Heart right ventricle (tissue), 16 donors: ENCODE results near the gene ZNF841. TPM values are rescaled to one million over a fixed set of nuclear protein-coding genes. Genes with fewer than 3 reads are reported as not detected.
A peak's percentile ranks its signal among the peaks of the same experiment; 100 is the strongest.

Experiments
- ATAC-seq, 8 donors: fragments of 200-7000 bp; cut with Tn5 transposase; one replicate each; pipeline ENCODE4 v1.9.1; 2020; ENCODE audit warnings: mild to moderate bottlenecking in 8 of 8, moderate library complexity in 8 of 8, moderate number of reproducible peaks in 1 of 8
- DNase-seq, 2 donors: peaks; one replicate each; pipeline ENCODE4 v3.0.0-alpha.2; 2020
- H3K27ac ChIP-seq, 10 donors: fragments of 200-600 bp; sonication (generic) in 2 of 10; one replicate each; pipeline versions ENCODE4 v1.5.0 to v1.8.0; 2020 to 2022; ENCODE audit warnings: mild to moderate bottlenecking in 3 of 10
- H3K27me3 ChIP-seq, 7 donors: fragments of 200-600 bp; one replicate each; pipeline ENCODE4 v1.8.0; 2021 to 2022; ENCODE audit warnings: mild to moderate bottlenecking in 2 of 7
- H3K36me3 ChIP-seq, 9 donors: fragments of 200-600 bp; sonication (generic) in 1 of 9; one replicate each; pipeline versions ENCODE4 v1.5.0 to v1.8.0; 2020 to 2022; ENCODE audit warnings: mild to moderate bottlenecking in 2 of 9
- H3K4me1 ChIP-seq, 9 donors: fragments of 200-600 bp; sonication (generic) in 1 of 9; one replicate each; pipeline versions ENCODE4 v1.5.0 to v1.8.0; 2020 to 2022; ENCODE audit warnings: mild to moderate bottlenecking in 4 of 9
- H3K4me3 ChIP-seq, 10 donors: fragments of 200-600 bp; sonication (generic) in 2 of 10; one replicate each; pipeline versions ENCODE4 v1.5.0 to v1.8.0; 2020 to 2022; ENCODE audit warnings: mild to moderate bottlenecking in 7 of 10, moderate library complexity in 2 of 10
- H3K9me3 ChIP-seq, 11 donors: fragments of 200-600 bp in 10 of 11; sonication (generic) in 2 of 11; one replicate each; pipeline versions ENCODE4 v1.5.0 to v1.8.0; 2013 to 2022; ENCODE audit warnings: mild to moderate bottlenecking in 2 of 11, control low read depth in 1 of 11, moderate library complexity in 1 of 11
- CTCF ChIP-seq, 9 donors: fragments of 200-600 bp; sonication (generic) in 2 of 9; IDR thresholded peaks; one replicate each; pipeline versions ENCODE4 v1.5.0 to v1.8.0; 2021 to 2022; ENCODE audit warnings: antibody characterized with exemption in 9 of 9, mild to moderate bottlenecking in 5 of 9, moderate library complexity in 1 of 9
- WGBS, 2 donors: extraction: QIAGEN DNeasy Blood & Tissue Kit; methylation state at CpG; one replicate each; pipeline ENCODE4 v1.1.7; 2013; ENCODE audit warnings: inconsistent platforms in 1 of 2; 5-methylcytosine and 5-hydroxymethylcytosine counted together
- intact Hi-C, 10 donors: fragments of 100-400 bp; cut with DNase I; formaldehyde crosslinking; loops; one replicate each; pipeline versions ENCODE4 v1.11.1 to v1.14.2; 2022
- long read RNA-seq, 3 donors: library from polyadenylated mRNA; unstranded; transcript quantifications; one replicate each; pipeline ENCODE4 v2.0.0, GENCODE V29; 2020 to 2021
- polyA plus RNA-seq, 2 donors: library from polyadenylated mRNA; stranded (reverse); fragments of 200-250 nt; gene quantifications; one replicate each; pipeline ENCODE4 v1.2.3, GENCODE V29; 2013
- total RNA-seq, 10 donors: library from RNA; stranded (reverse); fragmentation: NEBNext Ultra II Directional in 3 of 10; extraction: Animal tissue kit (Norgen Biotek cat#: 25700) in 3 of 10; gene quantifications; one replicate each; pipeline versions ENCODE4 v1.2.1 to v1.2.4, GENCODE V29; 2021 to 2023
- donor health status: Arrhythmogenic right ventricular cardiomyopathy.
- donor health status: ischemic (EF 13 %, LVEDD 7.1; RV severe dilation, severe dysfunction).
- donor health status: healthy with polysubstance abuse.
- donor health status: DM: no; HTN: yes; CAD: no.
- donor health status: DM: no; HTN: no; CAD: no.
- donor health status: ischemic (EF 25% LVEDD 6.9; RV normal size, moderate dysfunction).
- donor health status: ischemic (EF 25% LVEDD 5.7; RV mildly dilated, moderate dysfunction).
- donor health status: healthy.
- donor health status: DM: yes; HTN: yes; CAD: no.
- donor health status: Ischemic cardiomyopathy.
- donor health status: ischemic (EF 35%, LVEDD 5.7; RV mildly dilated, moderate dysfunction).
- donor health status: nonischemic (EF 11% LVEDD 7.7; RV severe dilation, severe dysfunction).
- donor health status: DM: yes; HTN: yes; CAD: no.
- donor health status: PGD.
- donor health status: ischemic (EF 29% LVEDD 5.4; RV normal size, mild dysfunction).
- donor health status: nonischemic (EF 23%, LVEDD 6.1; RV moderate dilation, normal function).

The ZNF841 gene
- total RNA-seq (10 to 100 TPM in 2 of 10 donors, 1 to 10 TPM in 8; 6.7 to 10.7 (median 9.3) TPM), polyA plus RNA-seq (1 to 10 TPM; 3.1 to 8.5 TPM)
- long read RNA-seq, donor 1, partial matches to known transcripts = 0 of 2 reads
- long read RNA-seq, donor 1, other reads (novel, unspliced or antisense) = 2 of 2 reads
- long read RNA-seq, donor 2, partial matches to known transcripts = 0 of 1 reads
- long read RNA-seq, donor 2, other reads (novel, unspliced or antisense) = 1 of 1 reads
- long read RNA-seq, donor 3, partial matches to known transcripts = 1 of 3 reads
- long read RNA-seq, donor 3, other reads (novel, unspliced or antisense) = 2 of 3 reads

- ATAC-seq = peak; percentile 100
- Histone ChIP-seq H3K4me3 (peak within 1 kb of the TSS; percentile 59 to 98 (median 80)), H3K36me3 (peaks cover 0 to 34% (median 11%) of the 10 kb centered on the region in 9 donors), H3K4me1 (peaks cover 6 to 30% (median 21%) of the 10 kb centered on the region in 9 donors), H3K27ac (peak within 1 kb of the TSS in 9 of 10 donors; percentile 66 to 88 (median 76)), H3K27me3 (no peaks in the 10 kb centered on the region), H3K9me3 (peaks cover 0 to 75% (median 13%) of the 10 kb centered on the region in 11 donors)
- 1% methylated on average over 58 to 59 of the region's 59 CpGs for WGBS, 2 donors
- intact Hi-C loops = loop anchor here in 2 of 10 donors (2.0 to 5.0 kb wide), 2 partner anchors 47 to 48 kb away; partner anchors contain the start of gene ZNF432 (in 2 of the 2)
- TF ChIP-seq CTCF (IDR thresholded peaks at IDR 0.05) = peak in 4 of 9 donors; percentile 8 to 47 (median 29)
- DNase-seq = peak; percentile 97 to 98
Observed at GRCh38 chr19:52095172-52096014, at the start of gene ZNF841. Gene ZNF841 (minus strand): TSS chr19:52095765. CDS start chr19:52084801, 10,964 bp downstream.

GRCh38 chr19:52142001-52142595 is 46.5 kb upstream of the ZNF841 start:
- DNase-seq (no peak), ATAC-seq (no peak)
- Histone ChIP-seq H3K27me3 (no peaks in the 10 kb centered on the region), H3K4me1 (peaks cover 2 to 24% (median 18%) of the 10 kb centered on the region in 9 donors), H3K27ac (no peak overlapping the region), H3K4me3 (no peak overlapping the region), H3K36me3 (no peaks in the 10 kb centered on the region), H3K9me3 (peaks cover 0 to 49% (median 0%) of the 10 kb centered on the region in 11 donors)
- 85 to 88% methylated on average over 3 of the region's 3 CpGs for WGBS, 2 donors
- intact Hi-C loops = loop anchor here in 3 of 10 donors (5.0 kb wide), 2 partner anchors 45 to 50 kb away; partner anchors contain the start of gene PPP2R1A (in 1 of the 3)
- no peak for TF ChIP-seq CTCF (IDR thresholded peaks at IDR 0.05)

GRCh38 chr19:52141203-52141602 is 45.6 kb upstream of the ZNF841 start:
- no peak for ATAC-seq
- TF ChIP-seq CTCF (IDR thresholded peaks at IDR 0.05) = no peak
- Histone ChIP-seq H3K4me3 (no peak overlapping the region), H3K27me3 (no peaks in the 10 kb centered on the region), H3K27ac (no peak overlapping the region), H3K4me1 (peaks cover 2 to 24% (median 18%) of the 10 kb centered on the region in 9 donors), H3K9me3 (peaks cover 0 to 46% (median 0%) of the 10 kb centered on the region in 11 donors), H3K36me3 (no peaks in the 10 kb centered on the region)
- DNase-seq = no peak
- 93 to 98% methylated on average over 2 of the region's 2 CpGs for WGBS, 2 donors
- intact Hi-C loops = loop anchor here in 3 of 10 donors (5.0 kb wide), 2 partner anchors 46 to 51 kb away; partner anchors contain the start of gene PPP2R1A (in 1 of the 3)
